NCI-H82 treated with DMSO at 0.1 percent for 48 hours (cell line): ENCODE measurements around the gene SSX2IP.
"Not testable (repeated sequence)": the region's sequence is repeated elsewhere in the genome, so short reads cannot be mapped to it uniquely, and the experiment has no call there.

ENCODE experiments used
- DNase-seq: peaks from one replicate; lab custom pipeline; 2025; ENCODE audit not compliant: unreplicated experiment; lab: John Stamatoyannopoulos, UW

Gene SSX2IP

DNA sequence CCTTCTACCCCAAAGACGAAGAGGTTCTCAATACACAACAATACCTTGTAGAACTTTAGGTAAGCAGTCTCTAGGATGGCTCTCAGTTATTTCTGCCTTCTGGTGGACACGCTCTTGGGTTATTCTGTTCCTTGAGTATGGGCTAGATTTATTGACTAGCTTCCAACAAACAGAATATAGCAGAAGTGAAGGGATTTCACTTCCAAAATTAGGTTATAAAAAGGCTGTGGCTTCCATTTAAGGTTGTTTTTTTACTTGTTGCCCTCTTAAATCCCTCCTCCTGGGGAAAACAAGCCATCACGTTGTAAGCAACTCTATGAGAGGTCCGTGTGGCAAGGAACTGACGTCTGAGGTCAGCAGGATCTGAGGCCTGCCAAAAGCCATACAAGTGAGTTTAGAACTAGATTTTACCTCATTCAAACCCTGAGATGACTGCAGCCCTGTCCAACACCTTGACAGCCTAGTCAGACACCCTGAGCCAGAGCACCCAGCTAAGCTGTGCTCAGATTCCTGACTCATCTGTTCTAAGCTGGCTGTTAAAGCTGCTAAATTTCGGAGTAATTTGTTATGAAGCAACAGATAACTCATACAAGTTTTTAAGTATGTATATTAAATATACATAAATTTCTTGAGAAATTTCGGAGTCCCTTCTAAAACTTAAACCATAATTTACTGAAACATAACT lies 12.7 kb downstream of the SSX2IP start:
- no peak for DNase-seq

GRCh38 chr1:84675631-84676030 lies 14.6 kb downstream of the SSX2IP start:
- no peak for DNase-seq

- no peak for DNase-seq
These were observed 15.2 kb downstream of the SSX2IP start for GRCh38 chr1:84675106-84675505.

- DNase-seq = no peak
These were observed 15.6 kb downstream of the SSX2IP start for GRCh38 chr1:84674705-84675104.

- DNase-seq = no peak
These were observed 16.2 kb downstream of the SSX2IP start for GRCh38 chr1:84674021-84674420.

DNA sequence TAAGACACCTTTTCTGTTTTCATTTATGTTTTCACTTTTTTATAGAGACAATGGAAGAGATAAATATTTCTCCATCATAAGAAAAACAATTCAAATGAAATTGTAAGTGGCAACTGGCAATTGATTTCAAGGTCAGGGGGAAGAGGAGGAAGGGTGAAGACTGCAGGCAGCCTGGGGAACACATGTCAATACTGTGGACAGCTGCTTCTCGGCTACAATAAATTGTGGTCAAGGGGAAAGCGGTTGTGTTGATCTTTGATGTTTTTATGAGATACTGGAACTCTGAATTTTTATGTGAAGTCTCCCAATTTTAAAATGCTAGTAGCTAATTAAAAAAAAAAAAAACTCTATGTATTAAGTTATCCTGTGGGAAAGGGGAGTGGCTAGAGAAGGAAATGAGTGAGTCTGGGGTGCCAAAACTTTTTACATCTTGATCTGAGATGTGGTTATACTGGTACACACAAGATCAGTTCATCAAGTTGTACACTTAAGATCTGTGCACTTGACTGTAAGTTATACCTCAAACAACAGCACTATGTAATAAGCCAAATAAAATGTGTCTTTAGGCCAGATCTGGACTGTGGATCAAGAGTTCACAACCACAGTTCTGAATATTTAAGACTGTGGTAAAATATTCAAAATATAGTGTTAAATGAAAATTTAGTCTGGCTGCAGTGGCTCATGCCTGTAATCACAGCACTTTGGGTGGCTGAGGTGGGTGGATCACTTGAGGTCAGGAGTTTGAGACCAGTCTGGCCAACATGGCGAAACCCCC lies 18.0 kb downstream of the SSX2IP start:
- DNase-seq = no peak

- DNase-seq = no peak
These were observed 20.4 kb downstream of the SSX2IP start for GRCh38 chr1:84669831-84670230.

DNA sequence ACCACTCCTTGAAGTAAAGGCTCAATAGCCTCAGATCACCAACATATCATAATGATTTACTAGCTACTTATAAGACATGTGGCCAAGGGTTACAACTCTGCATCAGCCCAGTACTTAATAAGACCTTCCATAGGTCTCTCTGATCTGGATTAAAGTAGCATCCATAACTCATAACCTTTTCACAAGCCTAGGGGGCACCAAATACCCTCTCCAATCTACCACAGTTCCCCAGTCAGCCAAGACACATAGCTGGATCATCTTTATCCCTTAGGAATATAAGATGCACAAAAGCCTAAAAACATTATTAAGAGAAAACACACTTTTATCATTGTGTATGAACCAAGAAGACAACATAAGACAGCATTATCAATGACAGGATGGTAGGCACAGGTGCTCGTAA lies 22.1 kb downstream of the SSX2IP start:
- peak; percentile 45 for DNase-seq

DNA sequence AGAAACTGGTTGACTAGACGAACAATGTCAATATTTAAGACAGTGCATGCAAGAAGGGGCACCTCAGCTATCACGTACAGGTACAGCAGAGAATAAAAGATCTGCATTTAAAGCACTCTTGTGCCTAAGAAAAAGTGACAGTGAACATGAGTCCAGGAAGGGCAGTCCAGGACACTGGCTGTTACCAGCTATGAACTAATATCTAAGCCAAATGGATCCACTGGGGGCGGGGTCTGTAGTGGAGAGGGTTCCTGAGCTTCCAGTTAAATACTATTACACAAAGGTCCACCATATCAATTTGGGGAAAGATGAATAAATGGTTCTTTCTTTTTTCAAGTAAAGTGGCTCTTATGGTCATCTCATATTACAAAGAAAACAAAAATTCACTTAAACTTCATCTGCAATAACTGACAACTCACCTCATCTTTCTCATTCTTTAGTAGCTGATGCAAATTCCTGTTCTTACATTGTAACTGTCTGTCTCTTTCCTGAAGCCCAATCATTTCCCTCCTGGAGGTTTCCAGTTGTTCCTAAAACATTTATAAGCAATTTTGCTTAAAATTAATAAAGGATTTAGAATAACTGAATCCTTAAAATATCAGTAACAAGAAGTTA lies 24.5 kb downstream of the SSX2IP start:
- DNase-seq = peak; percentile 34

GRCh38 chr1:84653130-84653677 lies 37.1 kb downstream of the SSX2IP start:
- no peak for DNase-seq

DNA sequence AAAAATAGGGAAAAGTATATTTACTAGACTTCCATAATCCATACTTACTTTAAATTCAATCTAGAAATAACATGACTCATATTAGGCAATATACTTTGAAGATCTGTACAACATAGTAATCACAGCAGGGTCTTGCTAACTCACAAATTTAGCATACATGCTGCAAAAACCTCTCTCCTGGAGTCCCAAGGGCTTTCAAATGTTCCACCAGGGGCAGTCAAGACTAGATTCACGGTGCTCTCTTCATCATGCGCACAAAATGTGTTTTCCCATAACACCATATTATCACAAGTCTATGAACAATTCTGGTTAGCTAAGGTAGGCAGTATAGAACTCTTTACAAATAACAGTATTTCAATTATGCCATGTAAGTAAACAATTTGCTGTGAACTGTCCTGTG lies 45.8 kb downstream of the SSX2IP start:
- no peak for DNase-seq

- no peak for DNase-seq
These were observed 47.1 kb downstream of the SSX2IP start for GRCh38 chr1:84643183-84643582.

- DNase-seq = no peak
These were observed 47.5 kb downstream of the SSX2IP start for GRCh38 chr1:84642774-84643173.

DNA sequence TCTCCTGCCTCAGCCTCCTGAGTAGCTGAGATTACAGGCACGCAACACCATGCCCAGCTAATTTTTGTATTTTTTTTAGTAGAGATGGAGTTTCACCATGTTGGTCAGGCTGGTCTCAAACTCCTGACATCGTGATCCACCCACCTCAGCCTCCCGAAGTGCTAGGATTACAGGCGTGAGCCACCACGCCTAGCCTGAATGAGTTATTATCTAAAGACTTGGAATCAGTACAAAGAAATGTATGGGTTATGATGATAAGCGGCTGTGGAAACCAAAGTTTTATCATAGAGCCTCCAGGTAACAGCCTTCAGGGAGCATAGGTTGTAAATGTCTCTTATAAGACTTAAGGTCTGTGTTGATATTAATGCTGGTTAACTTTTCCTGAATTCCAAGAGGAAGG lies 50.5 kb downstream of the SSX2IP start:
- DNase-seq = not testable (repeated sequence)

- DNase-seq = no peak
These were observed 54.8 kb downstream of the SSX2IP start for GRCh38 chr1:84635429-84635828.

- DNase-seq = peak; percentile 26
These were observed 55.6 kb downstream of the SSX2IP start for GRCh38 chr1:84634536-84635205.

DNA sequence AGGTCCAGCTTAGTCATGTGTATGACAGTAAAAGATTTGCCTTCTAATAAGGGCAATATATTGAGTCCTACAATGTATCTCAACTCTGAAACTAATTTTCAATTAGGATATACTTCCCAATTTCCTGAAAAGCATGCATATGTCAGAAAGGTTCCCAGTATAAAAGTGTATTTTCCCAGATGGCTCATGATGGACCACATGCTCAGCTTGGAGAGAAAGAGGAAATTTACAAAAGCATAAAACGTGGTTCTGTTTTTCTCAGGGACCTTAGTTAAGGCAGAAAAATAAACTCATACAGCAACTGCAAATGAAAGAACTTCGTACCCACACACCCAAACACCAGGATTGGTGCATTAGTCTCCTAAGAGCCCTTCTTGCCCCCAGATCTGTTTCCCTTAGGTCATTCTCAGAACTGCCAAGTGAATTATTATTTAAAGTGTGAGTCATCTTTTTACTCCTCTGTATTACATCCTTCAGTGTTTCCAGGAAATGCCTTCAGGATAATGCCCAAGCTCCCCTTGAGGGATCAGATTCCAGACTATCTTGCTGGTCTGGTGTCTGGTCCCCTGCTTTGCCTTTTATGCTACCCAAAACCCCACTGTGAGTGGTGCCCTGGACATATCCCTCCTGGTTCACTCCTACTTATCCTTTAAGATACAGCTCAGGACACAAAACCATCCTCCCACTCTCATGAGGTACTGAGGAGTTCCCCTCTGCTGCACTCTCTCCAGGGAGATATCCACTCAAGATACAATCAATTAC lies 57.4 kb downstream of the SSX2IP start:
- no peak for DNase-seq

DNA sequence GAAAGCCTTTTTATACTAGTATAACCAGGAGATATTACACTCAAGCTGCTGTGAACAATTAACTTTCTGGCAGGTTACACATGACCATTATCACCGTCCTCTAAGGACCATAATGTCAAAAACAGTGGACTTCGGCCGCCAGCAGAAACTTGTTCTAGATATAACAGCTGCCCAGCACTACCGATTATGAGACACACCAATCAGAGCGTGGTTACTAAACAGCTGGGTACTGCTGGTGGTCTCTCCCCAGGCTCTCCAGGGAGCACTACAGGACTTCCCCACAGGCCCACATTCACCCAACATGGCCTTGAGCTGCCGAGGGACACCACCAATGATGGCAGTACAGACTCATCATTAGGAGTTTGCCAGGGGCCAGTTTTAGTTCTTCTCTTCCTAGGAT lies 58.1 kb downstream of the SSX2IP start:
- no peak for DNase-seq

DNA sequence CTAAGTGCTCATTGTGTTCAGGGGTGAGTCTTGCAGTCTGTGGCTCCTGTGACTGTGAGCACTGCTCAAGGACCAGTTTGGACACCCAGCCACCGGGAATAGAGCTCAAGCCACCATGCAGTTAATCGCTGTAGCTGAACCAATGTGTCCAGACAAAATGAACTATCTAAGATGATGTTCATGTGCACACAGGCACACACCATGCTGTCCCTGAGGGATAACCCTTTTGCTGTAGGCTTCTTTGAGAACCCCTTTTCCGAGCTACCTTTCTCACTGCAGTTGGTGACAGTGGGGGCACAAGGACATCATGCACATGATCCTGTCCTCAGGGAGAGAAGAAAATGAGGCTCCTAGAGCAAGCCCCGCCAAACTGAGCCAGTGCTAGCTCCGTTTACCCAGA lies 65.4 kb downstream of the SSX2IP start:
- no peak for DNase-seq

- DNase-seq = no peak
These were observed 68.7 kb downstream of the SSX2IP start for GRCh38 chr1:84621553-84621952.
